T-helper 2 cell treated with Interferon-gamma antibody and Interleukin-4, amounts not matched to agents 100 ng/mL and 5 ng/mL, for 36 hours (primary cell): ENCODE data around the gene PMPCA. TPM values are rescaled to one million over a fixed set of nuclear protein-coding genes. Genes with fewer than 3 reads are reported as not detected.

Experiments
- intact Hi-C: fragments of 100-400 bp; cut with micrococcal nuclease; formaldehyde crosslinking; loops from one replicate; pipeline ENCODE4 v1.15.1; 2023
- total RNA-seq: library from RNA; stranded (reverse); gene quantifications from 2 replicates; pipeline ENCODE4 v1.2.3, GENCODE V29; 2022

PMPCA gene
- total RNA-seq, 1 donor from 2014 or later = 58.5 TPM

DNA sequence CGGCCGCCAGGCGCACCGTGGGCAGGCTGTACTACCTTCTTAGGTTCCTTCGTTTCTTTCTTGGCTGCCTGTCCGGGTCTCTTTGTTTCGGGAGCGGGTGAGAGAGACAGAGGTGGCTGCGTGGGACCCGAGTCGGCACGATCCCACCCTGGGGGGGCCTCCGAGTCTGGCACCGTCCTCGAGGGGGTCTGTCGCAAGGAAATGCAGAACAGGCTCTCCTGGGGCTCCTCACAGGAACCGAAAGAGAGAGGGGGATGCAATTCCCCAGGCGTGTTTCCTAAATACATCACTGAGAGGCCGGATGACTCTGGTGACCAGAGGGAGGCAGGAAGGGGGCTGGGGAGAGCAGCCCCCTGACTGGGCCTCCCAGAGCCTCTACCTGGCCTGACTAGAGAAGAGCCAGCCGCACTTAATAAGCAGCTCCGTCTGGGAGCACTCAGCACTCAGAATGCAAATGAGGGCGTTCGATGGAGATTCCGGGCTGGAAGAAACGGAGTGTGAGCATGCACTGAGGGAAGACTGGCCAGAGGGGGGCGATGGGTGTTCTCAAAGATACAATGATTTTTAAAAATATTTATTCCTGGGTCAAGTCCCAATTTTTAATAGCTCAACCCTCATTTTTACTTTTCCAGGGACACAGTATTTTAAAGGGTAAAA lies 40.9 kb downstream of the PMPCA start:
- intact Hi-C loops = no loop called here

DNA sequence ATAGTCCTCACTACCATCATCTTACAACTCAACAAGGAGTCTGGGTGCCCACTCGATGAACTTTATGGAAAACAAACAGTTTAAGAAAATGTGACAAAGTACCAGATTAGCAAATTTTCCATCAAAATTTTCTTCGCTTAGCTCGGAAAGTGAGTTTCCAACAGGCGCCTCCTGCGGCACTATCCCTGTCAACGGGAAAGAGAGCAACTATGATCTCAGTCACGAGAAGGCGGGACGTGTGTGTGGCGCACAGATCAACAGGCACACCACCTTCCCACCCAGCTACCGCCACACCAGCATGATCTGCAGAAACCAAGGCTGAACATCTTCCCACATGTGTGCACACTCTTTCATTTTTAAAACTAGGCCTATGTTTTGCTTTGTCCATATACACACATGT lies 42.9 kb downstream of the PMPCA start:
- intact Hi-C loops = no loop called here

DNA sequence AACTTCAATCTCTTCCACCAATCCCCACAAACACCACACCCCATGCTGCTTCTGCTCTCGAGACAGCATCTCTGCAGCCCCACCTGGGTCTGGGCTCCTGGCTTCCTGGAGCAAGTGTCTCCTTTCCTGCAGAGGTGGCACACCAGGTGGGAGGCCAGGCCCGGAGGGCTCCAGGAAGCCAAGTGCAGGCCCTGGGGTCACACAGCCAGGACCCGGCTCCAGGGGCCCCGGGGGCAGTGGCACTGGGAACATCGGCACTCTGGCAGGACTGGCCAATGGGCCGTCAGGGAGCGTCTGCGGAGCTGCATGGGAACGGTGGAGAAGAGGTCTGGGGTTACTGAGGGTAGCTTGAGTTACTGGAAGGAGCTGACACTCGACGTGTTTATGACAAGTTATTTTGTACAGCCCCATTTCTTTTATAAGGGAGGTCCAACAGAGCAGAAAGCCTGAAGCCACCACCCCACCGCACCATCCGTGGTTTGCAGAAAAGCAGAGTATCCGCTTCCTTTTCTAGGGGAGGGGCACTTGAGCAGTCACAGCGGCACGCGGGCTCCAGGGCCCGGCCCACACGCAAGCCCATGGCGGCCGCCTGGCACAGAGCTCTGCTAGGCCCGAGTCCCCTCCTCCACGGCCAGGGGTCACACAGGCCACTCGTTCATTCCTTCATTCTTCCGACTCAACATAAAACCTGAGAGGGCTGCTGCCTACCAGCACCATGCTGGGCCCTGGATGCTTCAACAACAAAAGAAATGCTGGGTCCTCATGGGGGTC lies 43.8 kb downstream of the PMPCA start:
- intact Hi-C loops = no loop called here

DNA sequence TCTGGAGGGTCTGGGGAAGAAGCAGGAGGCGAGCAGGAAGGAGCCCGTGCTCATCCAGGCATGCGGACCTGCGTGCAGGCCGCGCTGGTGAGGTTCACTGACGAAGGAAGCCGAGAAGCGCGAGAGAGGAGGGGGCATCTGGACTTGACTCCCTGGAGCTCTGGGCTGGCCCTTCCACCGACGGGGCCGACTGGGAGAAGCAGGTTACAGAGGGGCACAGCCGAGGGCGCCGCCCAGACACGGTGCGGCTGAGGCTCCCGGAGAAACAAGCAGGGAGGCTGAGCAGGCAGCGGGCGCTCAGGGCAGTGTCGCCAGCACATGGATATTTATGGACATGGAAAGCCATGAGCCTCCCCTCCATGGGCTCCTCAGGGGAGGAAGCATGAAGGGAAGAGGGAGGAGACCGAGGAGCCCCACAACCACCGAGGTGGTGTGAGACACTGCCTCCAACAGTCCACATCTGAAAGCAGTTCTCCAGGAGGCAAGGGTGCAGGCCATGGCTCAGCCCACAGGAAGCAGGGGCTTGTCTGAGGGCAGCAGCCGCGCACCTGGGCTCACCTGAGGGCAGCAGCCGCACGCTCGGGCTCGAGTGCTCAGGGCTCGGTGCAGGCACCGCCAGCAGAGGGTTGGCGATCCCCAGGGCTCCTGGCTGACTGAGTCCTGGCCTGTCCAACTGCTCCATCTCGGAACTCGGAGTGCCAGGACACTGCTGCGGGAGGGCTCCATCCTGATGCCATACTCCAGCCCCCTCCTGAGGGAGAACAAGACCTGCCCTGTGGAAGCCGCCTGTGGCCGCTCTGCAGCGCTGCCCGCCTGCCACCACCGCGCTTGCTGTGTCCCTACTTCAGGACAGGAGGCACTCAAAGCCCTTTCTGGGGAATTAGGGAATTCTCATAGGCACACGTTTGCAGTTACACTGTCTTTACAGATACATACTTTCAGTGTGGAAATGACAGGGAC lies 44.9 kb downstream of the PMPCA start:
- intact Hi-C loops = no loop called here

DNA sequence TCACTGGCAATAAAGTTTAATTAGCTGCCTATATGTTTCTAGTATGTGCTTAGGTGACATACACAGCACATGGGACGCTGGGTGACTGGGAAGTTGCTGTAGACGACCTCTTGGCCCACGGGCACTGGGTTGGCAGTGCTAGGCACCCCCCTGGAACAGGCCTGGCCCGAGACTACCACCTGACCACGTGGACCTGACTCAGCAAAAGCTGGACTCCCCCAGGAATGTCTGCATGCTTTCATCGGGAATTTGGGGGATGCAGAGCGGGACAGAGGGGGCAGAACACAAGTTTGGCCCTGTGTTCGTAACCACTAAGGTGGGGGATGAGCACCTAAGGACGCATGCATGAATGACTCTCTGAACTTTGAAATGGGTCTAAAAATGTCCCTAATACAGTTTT lies 45.8 kb downstream of the PMPCA start:
- intact Hi-C loops = no loop called here

DNA sequence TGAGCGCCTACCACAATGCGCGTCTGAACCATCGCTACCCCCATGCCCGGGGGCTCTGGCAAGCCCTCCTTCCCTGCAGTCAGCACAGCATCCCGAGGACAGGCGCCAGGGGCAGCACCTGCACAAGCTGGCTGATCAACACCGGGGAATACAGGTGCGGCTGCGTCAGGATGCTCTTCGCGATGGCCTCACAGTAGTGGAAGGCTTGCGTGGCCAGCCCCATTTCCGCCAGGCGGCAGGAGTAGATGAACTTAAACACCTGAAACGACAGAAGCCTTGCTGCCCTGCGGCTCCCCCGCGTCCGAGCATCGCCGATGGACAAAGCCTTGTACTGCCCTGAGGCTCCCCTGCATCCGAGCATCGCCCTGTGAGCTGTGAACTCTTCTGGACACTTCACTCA lies 46.9 kb downstream of the PMPCA start:
- intact Hi-C loops = no loop called here

DNA sequence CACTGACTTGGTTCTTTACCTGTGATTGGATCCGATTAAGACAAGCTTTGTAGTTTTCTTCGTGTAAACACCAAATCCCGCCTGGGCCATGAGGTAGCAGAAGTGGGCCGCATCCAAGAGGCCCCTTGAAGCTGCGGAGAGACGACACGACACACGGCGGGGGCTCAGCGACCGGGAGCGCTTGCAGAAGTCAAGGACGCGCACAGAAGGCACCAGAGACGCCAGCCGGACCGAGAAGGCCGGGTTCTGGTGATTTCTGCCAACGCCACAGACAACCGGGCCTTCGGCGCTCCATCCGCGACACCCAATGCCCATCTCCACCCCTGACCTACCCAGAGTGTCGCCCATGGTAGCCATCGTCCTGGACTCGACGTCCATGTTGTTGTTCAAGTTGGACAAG lies 49.0 kb downstream of the PMPCA start:
- intact Hi-C loops = no loop called here

DNA sequence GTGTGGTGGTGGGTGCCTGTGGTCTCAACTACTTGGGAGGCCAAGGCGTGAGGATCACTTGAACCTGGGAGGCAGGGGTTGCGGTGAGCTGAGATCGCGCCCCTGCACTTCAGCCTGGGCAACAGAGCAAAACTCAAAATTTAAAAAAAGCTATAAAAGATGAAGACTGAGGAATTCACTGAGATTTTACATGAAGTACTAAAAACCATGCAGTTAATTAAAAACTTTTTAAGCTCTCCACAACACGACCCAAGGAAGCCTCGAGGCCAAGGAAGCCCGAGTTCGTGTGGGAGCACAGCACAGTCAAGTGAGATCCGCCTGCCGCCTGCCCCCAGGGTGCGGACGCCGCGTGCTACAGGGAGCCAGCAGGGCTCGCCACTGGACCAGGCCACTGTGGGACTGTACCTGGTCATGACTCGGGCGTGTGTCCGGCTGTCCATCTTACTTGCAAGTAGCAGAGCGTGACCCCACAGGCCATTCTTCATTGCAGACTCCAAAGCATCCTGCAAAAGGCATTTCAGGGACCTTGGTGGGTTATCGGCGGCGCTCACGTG lies 50.4 kb downstream of the PMPCA start:
- intact Hi-C loops = no loop called here

DNA sequence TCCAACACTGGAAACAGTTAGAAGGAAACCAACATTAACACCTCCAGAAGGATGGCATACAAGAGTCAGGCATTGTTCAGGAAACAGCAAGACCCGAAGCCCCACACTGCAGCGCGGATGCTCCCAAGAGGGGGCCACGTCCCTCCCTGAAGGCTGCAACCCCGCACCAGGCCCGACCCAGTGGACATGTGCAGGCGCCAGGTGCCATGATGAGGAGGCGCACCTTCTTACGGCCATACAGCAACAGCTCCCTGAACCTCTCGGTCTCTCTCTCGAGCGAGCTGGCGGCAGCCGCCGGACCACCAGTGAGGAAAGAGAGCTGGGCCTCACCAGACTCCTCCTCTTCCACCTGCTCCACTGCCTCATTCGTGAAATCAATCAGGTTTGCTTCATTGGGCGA lies 52.2 kb downstream of the PMPCA start:
- intact Hi-C loops = no loop called here

DNA sequence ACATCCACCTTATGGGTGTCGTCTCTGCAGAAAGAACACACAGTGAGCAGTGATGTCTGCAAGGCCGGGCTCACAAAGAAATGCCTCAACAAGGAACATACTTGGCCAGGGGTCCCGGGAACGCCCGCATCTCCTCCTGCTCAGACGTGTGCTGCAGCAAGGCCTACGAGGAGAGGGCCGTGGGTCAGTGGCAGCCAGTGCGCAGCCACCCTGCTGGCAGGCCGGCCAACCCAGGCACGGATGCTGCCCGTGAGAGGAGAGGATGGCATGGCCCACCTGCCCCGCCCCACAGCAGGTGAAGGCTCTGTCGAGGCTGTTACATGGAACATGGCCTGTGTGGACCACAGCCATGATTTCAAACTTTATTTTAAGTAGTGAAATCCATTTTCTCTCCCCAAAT lies 53.1 kb downstream of the PMPCA start:
- intact Hi-C loops = no loop called here

DNA sequence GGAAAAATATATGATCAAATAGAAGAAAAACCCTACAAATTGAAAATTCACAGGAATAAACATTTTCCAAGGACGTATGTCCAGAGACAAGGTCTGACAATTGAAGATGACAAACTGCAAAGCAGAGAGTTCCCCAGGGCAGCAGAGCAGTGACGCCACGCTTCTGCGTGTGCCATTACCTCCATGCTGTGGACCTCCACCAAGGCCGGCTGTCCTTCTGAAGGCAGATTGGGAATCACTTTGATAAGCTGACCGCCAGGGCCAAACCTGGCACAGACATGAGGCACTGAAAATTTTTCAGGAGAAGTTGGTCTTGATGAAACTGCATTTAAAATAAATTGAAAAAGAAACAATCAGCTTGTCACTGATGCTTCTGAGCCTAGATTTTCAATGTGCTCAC lies 53.8 kb downstream of the PMPCA start:
- intact Hi-C loops = no loop called here

DNA sequence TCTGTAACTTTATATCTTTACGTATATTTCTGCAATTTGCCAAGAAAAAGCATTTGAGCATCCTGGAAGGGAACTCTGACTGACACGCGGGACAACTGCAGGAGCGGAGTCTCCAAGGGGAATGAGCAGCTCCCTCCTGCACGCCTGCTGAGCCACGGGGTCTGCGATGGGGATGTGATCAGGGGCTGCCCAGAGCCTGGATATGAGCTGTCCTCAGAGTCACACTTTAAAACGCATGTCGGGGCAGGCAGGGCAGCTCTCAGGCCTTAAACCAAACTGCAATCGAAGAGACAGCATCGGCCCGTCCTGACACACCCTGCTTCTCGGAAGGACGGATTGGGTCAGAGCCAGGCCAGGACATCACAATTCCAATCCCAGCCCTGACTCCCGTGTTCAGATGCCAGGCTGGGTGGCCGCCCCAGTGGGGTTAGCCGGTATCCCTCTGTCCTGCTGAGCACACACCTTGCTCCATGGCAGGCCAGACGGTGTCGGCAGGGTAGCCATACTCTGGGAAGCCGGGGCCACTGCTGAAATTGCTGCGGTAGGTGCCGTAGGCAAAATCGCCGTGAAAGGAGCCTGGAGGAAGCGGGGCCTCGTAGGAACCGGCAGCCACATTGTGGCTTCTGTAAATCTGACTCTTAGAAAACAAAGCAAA lies 55.2 kb downstream of the PMPCA start:
- intact Hi-C loops = no loop called here

DNA sequence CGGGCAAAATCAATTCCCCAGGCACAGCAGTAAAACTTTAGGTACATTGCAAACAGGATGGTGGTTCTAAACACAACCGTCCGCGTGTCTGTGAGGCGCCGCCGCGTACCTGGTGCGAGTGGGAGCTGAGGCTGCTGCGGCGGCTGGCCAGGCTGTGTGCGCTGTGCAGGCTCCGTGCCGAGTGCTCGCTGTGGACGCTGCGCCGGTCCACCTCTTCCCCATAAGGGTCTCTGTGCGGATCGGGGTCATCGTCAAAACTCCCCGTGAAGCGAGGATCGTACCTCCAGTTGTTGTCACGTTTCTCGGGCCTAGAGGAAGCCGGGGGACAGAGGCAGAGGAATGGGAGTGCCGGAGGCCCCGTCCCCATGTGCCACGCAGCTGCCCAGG lies 55.7 kb downstream of the PMPCA start:
- intact Hi-C loops = no loop called here

DNA sequence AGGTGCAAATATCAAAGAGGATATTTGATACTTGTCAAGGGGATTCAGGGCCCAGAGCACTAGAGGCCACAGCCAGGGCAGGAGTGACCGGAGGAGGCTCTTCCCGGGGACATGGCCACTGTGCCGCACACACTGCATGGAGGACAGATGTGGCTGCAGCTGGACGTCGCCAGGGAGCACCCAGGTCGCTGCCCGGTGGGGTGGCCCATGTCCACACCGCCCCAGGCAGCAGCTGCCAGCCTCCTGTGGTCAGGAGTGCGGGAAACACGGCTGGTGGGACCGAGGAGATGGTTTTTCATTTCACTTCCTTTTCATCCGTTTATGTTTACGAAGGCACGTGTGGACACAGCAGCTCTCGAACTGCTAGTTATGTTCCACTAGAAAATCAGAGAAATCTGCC lies 57.3 kb downstream of the PMPCA start:
- intact Hi-C loops = no loop called here

DNA sequence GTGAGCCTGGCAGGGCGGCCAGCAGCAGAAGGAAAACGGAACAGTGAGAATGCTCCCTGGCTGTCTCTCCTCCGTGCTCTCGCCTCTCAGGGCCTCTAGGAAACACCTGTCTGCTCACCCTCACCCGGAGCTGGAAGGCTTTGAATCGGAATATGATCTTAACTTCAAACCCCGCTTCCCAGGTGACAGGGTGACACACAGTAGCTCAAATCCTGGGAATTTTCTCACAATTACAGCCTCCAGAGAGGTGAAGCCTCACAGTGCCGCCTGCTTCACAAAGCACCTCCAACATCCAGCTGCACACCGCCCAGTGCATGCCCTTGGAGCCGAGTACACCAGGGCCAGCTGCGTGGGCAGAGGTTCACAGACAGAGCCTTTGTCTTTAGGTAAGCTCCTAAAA lies 59.9 kb downstream of the PMPCA start:
- intact Hi-C loops = no loop called here

DNA sequence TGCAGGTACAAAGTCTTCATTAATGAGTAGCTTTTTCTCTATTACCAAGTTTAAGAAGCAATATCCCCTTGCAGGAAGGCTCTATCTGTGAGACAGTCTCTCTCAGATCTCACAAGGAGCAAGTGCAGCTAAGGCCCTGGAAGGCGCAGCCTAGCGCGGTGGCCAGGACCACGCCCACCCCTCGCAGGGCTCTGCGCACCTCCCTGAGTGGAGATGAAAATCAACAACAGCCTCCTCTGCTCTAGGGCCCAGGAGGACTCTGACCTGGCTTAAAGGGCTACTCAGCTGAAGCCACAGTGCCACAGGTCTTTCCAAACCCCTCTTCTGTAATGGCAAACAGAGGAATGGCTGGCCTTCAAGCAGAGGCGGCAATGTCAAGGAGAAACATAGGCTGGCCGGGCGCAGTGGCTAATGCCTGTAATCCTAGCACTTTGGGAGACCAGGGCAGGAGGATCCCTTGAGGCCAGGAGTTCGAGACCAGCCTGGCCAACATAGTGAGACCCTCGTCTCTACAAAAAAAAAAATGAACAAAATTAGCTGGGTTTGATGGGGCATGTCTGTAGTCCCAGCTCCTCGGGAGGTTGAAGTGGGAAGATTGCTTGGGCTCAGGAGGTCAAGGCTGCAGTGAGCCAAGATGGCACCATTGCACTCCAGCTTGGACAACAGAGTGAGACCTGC lies 60.5 kb downstream of the PMPCA start:
- intact Hi-C loops = no loop called here

DNA sequence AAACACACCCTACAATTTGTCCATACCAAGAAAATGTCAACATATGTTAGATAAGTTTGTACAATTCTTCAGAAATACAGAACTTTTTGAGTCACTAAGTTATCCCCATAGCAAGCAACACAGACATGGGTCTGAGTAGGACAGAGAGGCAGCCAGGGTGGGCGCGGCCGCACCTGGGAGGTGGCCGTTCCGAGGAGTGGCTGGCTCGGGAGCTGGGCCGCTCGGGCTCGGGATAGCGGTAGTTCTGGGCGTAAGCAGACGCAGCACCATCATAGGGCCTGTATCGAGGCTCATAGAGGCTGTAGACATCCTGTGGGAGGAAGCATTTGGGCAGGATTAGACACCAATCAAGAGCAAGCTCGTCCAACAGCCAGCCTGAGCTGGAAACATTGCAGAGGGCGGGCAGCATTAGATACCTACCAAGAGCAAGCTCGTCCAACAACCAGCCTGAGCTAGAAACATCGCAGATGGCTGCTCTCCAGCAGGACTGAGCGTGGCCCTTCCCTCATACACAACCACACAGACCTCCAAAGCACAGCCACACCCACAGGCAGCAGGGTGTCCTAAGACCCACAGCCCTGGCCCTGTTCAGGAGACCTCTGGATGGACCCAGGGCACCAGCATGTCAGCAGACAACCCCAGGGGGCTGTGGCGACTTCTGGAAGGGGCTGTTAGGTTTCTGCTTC lies 61.5 kb downstream of the PMPCA start:
- intact Hi-C loops = no loop called here

DNA sequence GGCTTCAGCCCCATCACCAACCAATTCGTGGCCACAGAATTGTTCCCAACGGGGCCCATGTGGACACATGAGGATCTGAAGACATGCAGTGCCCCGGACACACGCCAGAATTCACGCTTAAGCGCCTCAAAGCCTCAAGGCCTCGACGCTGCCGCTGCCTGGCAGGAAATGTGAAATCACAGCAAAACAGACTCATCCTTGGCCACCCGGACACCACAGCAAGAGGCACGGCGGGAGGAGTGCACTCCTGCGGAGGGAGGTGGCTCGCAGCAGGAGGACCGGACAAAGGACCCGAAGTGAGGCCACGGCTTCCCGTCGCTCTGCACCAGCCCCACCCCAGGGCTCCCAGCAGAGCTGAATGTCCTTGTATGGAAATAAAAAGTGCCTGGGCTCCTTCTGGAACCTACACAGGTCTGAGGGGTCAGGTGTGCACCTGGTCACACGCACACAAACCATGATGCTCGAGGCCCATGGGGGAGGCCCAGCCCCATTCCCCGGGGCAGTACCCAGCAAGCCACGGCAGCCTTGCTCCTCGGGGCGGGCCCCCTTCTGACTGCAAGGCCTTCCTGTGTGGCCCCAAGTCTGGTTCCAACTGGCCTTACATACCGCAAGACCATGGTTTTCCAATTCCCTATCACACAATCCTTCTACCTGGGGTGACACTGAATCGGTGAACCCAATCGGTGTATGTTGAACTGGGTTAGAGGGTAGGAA lies 62.3 kb downstream of the PMPCA start:
- intact Hi-C loops = no loop called here

DNA sequence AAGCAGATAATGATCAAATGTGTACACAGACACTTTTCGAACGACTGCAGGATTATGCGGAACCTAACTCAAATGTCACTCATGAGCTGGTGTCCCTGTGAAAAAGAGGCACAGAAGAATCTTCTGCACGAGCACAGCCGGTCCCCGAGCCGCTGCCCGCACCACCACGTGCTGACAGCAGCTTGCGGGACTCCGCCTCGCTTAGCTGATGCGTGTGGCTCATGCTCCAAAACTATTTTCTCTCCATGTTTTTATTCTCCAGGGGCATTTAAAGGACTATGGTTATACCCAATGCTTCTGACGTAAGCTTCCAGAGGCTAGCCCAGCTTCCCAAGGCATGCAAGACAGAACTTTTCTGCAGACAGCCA lies 62.9 kb downstream of the PMPCA start:
- intact Hi-C loops = no loop called here
